ENCODE measurements around the gene ACAD11.
"Not testable (repeated sequence)": the region's sequence is repeated elsewhere in the genome, so short reads cannot be mapped to it uniquely, and the experiment has no call there.

ACAD11 gene

DNA sequence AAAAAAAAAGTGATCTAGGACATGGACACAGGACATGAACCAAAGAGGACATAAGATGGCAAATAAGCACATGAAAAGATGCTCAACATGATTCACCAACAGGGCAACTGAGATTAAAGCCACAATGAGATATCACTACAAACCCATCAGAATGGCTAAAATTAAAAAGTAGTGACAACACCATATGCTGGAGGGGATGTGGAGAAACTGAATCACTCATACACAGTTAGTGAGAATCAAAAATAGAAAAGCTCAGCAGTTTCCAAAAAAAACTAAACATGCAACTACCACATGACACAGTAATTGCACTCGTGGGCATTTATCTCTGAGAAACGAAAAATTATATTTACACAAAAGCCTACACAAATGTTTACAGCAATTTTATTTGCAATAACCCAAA lies 90.5 kb downstream of the ACAD11 start:
- TF ChIP-seq, protein P1, sequence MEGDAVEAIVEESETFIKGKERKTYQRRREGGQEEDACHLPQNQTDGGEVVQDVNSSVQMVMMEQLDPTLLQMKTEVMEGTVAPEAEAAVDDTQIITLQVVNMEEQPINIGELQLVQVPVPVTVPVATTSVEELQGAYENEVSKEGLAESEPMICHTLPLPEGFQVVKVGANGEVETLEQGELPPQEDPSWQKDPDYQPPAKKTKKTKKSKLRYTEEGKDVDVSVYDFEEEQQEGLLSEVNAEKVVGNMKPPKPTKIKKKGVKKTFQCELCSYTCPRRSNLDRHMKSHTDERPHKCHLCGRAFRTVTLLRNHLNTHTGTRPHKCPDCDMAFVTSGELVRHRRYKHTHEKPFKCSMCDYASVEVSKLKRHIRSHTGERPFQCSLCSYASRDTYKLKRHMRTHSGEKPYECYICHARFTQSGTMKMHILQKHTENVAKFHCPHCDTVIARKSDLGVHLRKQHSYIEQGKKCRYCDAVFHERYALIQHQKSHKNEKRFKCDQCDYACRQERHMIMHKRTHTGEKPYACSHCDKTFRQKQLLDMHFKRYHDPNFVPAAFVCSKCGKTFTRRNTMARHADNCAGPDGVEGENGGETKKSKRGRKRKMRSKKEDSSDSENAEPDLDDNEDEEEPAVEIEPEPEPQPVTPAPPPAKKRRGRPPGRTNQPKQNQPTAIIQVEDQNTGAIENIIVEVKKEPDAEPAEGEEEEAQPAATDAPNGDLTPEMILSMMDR (IDR thresholded peaks at IDR 0.05; ENCODE audit: extremely low read depth, missing control alignments), result no peak
- no peak for DNase-seq (ENCODE audit: low spot score)

DNA sequence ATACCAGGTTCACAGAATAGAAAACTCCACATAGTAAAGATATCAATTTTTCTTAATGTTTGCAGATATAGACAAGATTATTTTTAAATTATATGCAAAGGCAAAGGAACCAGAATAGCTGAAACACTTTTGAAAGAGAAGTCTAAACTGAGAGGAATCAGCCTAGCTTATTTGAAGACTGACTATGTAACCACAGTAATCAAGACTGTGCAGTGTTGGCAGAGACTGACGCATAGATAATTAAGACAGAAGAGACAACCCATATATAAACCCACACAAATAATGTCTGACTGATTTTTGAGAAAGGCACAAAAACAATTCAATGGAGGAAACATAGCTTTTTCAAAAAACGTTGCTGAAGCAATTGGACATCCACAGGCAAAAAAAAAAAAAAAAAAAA lies 91.2 kb downstream of the ACAD11 start:
- no peak for DNase-seq (ENCODE audit: low spot score)
- TF ChIP-seq, protein P1 (IDR thresholded peaks at IDR 0.05; ENCODE audit: extremely low read depth, missing control alignments), result no peak

DNA sequence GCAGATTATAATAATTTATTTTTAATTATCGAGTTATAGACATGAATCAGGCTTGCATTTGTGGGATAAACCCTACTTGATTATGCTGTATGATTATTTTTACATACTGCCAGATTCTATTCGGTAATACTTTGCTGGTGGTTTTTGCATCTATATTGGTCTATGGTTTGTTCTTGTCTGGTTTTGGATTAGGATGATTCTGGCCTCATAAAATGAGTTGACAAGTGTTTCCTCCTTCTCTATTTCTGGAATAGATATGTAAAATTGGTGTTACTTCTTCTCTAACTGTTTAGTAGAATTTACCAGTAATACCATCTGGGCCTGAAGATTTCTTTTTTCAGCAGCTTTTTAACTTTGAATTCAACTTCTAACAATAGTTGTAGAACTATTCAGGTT lies 95.5 kb downstream of the ACAD11 start:
- TF ChIP-seq, protein P1 (IDR thresholded peaks at IDR 0.05; ENCODE audit: extremely low read depth, missing control alignments), result no peak
- no peak for DNase-seq (ENCODE audit: low spot score)

DNA sequence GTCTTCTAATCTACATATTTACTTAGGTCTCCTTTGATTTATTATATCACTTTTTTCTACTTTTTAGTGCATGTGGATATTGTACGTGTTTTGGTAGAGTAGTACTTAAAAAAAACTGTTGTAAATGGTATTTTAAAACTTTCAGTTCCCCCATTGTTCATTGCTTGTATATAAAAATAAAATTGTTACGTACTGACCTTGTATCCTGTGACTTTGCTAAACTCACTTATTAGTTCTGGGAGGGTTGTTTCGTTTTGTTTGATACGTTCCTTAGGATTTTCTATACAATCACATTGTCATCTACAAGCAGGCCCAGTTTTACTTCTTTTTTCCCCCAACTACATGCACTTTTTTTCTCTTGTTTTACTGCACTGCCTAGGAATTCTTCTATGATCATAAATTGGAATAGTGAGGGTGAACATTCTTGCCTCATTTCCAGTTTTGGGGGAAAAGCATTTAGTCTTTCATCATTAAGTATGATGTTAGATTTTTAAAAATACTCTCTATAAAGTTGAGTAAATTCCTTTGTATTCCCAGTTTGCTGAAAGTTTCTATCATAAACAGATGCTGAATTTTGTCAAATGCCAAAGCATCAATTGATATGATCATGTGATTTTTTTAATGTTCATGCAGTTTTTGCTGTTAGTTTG lies 96.1 kb downstream of the ACAD11 start:
- DNase-seq (ENCODE audit: low spot score), result no peak
- TF ChIP-seq, protein P1 (IDR thresholded peaks at IDR 0.05; ENCODE audit: extremely low read depth, missing control alignments), result no peak

DNA sequence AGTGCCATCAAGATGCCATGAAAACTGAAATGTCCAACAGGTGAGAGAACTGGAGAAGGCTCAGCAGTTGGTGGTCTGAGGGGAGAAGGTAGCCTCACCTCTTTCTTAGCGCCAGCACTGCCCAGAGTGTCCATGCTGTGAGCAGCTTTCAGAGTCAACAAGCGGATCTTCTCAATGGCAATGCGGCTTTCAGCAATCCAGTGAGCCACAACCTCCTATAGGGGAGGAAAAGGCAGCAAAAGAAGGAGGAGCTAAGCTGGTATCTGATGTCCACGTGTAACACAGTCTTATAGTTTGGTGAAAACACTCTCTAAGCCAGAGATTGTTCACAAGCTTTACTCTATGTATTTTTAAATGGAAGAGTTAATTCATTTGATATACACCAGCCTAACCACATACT lies 98.6 kb downstream of the ACAD11 start:
- TF ChIP-seq, protein P1 (IDR thresholded peaks at IDR 0.05; ENCODE audit: extremely low read depth, missing control alignments), result no peak
- no peak for DNase-seq (ENCODE audit: low spot score)

DNA sequence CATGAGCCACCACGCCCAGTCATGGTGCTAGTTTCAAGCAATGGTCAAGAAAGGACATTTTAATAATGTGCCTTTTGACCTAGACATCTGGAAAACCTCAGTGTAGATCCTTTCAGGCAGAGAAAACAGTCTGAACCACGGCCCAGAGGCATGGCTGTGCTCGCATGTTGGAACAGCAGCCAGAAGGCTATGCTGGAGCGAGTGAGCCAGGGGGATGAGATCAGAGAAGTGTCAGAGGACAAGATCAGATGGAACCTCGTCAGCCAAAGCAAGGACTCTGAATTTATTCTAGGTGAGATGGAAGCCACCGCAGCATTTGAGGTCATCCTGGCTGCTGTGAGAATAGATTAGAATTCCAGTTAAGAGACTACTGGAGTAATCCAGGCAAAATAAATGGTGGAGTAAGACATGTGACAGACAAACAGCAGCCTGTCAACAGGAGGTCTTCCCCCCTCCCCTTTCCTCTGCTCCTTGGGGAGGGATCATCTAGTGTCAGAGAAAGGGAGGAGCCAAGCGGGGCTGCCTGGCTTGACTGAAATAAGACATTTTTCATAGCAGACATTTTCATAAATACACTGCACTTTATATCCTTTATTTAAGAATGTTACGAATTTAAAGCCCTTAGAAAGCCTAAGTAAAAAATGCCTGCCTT lies 103.0 kb downstream of the ACAD11 start:
- TF ChIP-seq, protein P1 (IDR thresholded peaks at IDR 0.05; ENCODE audit: extremely low read depth, missing control alignments), result no peak
- DNase-seq (ENCODE audit: low spot score), result no peak

DNA sequence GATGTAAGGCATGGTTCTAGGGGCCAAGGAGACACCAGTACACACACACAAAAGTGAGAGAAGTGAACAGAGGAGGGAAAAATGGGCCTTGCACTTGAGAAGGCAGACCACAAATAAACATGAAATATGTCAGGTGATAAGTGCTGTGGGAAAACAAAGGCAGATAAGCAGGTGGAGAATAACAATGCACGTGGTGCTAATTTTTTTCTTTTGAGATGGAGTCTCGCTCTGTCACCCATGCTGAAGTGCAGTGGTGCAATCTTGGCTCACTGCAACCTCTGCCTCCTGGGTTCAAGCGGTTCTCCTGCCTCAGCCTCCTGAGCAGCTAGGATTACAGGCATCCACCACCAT lies 103.6 kb downstream of the ACAD11 start:
- DNase-seq (ENCODE audit: low spot score), result not testable (repeated sequence)
